ENCODE measurements around the gene TOMM70.
"Not testable (repeated sequence)": the region's sequence is repeated elsewhere in the genome, so short reads cannot be mapped to it uniquely, and the experiment has no call there.

TOMM70 gene

GRCh38 chr3:100368441-100368840 is 32.4 kb downstream of the TOMM70 start:
- in situ Hi-C loops (cut with MboI; ENCODE audit: low sequenced_read_pairs), result no loop called here

- in situ Hi-C loops (cut with MboI; ENCODE audit: low sequenced_read_pairs), result no loop called here
Measured at GRCh38 chr3:100366424-100366823, 34.5 kb downstream of the TOMM70 start.

- in situ Hi-C loops (cut with MboI; ENCODE audit: low sequenced_read_pairs), result no loop called here
Measured at GRCh38 chr3:100364421-100364820, 36.5 kb downstream of the TOMM70 start.

GRCh38 chr3:100361897-100362296 is 39.0 kb downstream of the TOMM70 start:
- in situ Hi-C loops (cut with MboI; ENCODE audit: low sequenced_read_pairs), result no loop called here

GRCh38 chr3:100360757-100361496 is 40.0 kb downstream of the TOMM70 start:
- in situ Hi-C loops (cut with MboI; ENCODE audit: low sequenced_read_pairs), result no loop called here

- in situ Hi-C loops (cut with MboI; ENCODE audit: low sequenced_read_pairs), result no loop called here
Measured at GRCh38 chr3:100359035-100359434, 41.9 kb downstream of the TOMM70 start.

GRCh38 chr3:100358413-100358812 is 42.5 kb downstream of the TOMM70 start:
- in situ Hi-C loops (cut with MboI; ENCODE audit: low sequenced_read_pairs), result no loop called here

- in situ Hi-C loops (cut with MboI; ENCODE audit: low sequenced_read_pairs), result no loop called here
Measured at GRCh38 chr3:100354850-100355249, 46.0 kb downstream of the TOMM70 start.

GRCh38 chr3:100352296-100353231 is 48.3 kb downstream of the TOMM70 start:
- in situ Hi-C loops (cut with MboI; ENCODE audit: low sequenced_read_pairs), result no loop called here

GRCh38 chr3:100351770-100352169 is 49.1 kb downstream of the TOMM70 start:
- in situ Hi-C loops (cut with MboI; ENCODE audit: low sequenced_read_pairs), result not testable (repeated sequence)

GRCh38 chr3:100348727-100349126 is 52.2 kb downstream of the TOMM70 start:
- in situ Hi-C loops (cut with MboI; ENCODE audit: low sequenced_read_pairs), result no loop called here

- in situ Hi-C loops (cut with MboI; ENCODE audit: low sequenced_read_pairs), result no loop called here
Measured at GRCh38 chr3:100340527-100340926, 60.4 kb downstream of the TOMM70 start.

GRCh38 chr3:100339786-100340185 is 61.1 kb downstream of the TOMM70 start:
- in situ Hi-C loops (cut with MboI; ENCODE audit: low sequenced_read_pairs), result no loop called here

GRCh38 chr3:100338911-100339310 is 62.0 kb downstream of the TOMM70 start:
- in situ Hi-C loops (cut with MboI; ENCODE audit: low sequenced_read_pairs), result no loop called here

GRCh38 chr3:100336229-100336628 is 64.7 kb downstream of the TOMM70 start:
- in situ Hi-C loops (cut with MboI; ENCODE audit: low sequenced_read_pairs), result not testable (repeated sequence)

- in situ Hi-C loops (cut with MboI; ENCODE audit: low sequenced_read_pairs), result no loop called here
Measured at GRCh38 chr3:100335434-100335833, 65.5 kb downstream of the TOMM70 start.

- in situ Hi-C loops (cut with MboI; ENCODE audit: low sequenced_read_pairs), result no loop called here
Measured at GRCh38 chr3:100334488-100335351, 66.2 kb downstream of the TOMM70 start, which contains the start of gene NIT2. NIT2 (plus strand) TSS chr3:100334757; CDS start chr3:100334792, 35 bp downstream.

- in situ Hi-C loops (cut with MboI; ENCODE audit: low sequenced_read_pairs), result no loop called here
Measured at GRCh38 chr3:100333970-100334487, 66.9 kb downstream of the TOMM70 start.

- in situ Hi-C loops (cut with MboI; ENCODE audit: low sequenced_read_pairs), result no loop called here
Measured at GRCh38 chr3:100333051-100333450, 67.8 kb downstream of the TOMM70 start.

GRCh38 chr3:100331660-100332059 is 69.2 kb downstream of the TOMM70 start:
- in situ Hi-C loops (cut with MboI; ENCODE audit: low sequenced_read_pairs), result no loop called here

- in situ Hi-C loops (cut with MboI; ENCODE audit: low sequenced_read_pairs), result no loop called here
Measured at GRCh38 chr3:100330651-100331050, 70.2 kb downstream of the TOMM70 start.

Data from hTERT RPE-1 (cell line).